Gastroesophageal sphincter (tissue), 4 donors: Measurements from ENCODE around the gene C17orf67. TPM values are rescaled to one million over a fixed set of nuclear protein-coding genes. Genes with fewer than 3 reads are reported as not detected.

ENCODE experiments used
- ATAC-seq: fragments of 150-250 bp; one replicate; pipeline ENCODE4 v1.9.1; 2016; ENCODE audit warnings: mild to moderate bottlenecking, moderate library complexity
- H3K27ac ChIP-seq, 4 donors: fragments of 200-600 bp; sonication (generic) in 3 of 4; 1 replicate in 3 of 4; 2 replicates in 1 of 4; pipeline ENCODE4 v1.5.1; 2016 to 2019
- H3K27me3 ChIP-seq: fragments of 200-600 bp; sonication (generic); one replicate; pipeline ENCODE4 v1.5.1; 2019
- H3K36me3 ChIP-seq, 2 donors: fragments of 200-600 bp; sonication (generic); one replicate each; pipeline ENCODE4 v1.5.1; 2019; ENCODE audit warnings: control low read depth in 1 of 2
- H3K4me1 ChIP-seq, 3 donors: fragments of 200-600 bp; sonication (generic); 1 replicate in 2 of 3; 2 replicates in 1 of 3; pipeline ENCODE4 v1.5.1; 2016 to 2019; ENCODE audit warnings: control low read depth in 2 of 3
- H3K4me3 ChIP-seq, 2 donors: fragments of 200-600 bp; sonication (generic); one replicate each; pipeline ENCODE4 v1.5.1; 2019; ENCODE audit warnings: mild to moderate bottlenecking in 1 of 2, moderate library complexity in 1 of 2
- H3K9me3 ChIP-seq, 3 donors: fragments of 200-600 bp; sonication (generic); one replicate each; pipeline ENCODE4 v1.5.1; 2017 to 2019; ENCODE audit warnings: control low read depth in 2 of 3
- CTCF ChIP-seq, 4 experiments: fragments of 200-600 bp in 2 of 4; fragments of 450-650 bp in 2 of 4; sonication (generic) in 1 of 4; IDR thresholded peaks; one replicate each; pipeline ENCODE4 v1.5.1; 2017 to 2019; ENCODE audit warnings: antibody characterized with exemption in 4 of 4, mild to moderate bottlenecking in 2 of 4, moderate library complexity in 2 of 4
- EP300 ChIP-seq: sonication (generic); formaldehyde crosslinking; IDR thresholded peaks from one replicate; pipeline ENCODE4 v1.6.1; 2017; ENCODE audit warnings: antibody characterized with exemption, mild to moderate bottlenecking
- POLR2A ChIP-seq, 2 donors: fragments of 450-650 bp; IDR thresholded peaks; one replicate each; pipeline ENCODE4 v1.6.1; 2017; ENCODE audit warnings: antibody characterized with exemption in 2 of 2, mild to moderate bottlenecking in 2 of 2, moderate library complexity in 1 of 2
- POLR2AphosphoS5 ChIP-seq: sonication (generic); formaldehyde crosslinking; IDR thresholded peaks from one replicate; pipeline ENCODE4 v1.6.1; 2017; ENCODE audit warnings: antibody characterized with exemption
- WGBS, 2 donors: methylation state at CpG; one replicate each; pipeline ENCODE4 v1.1.5; 2018; ENCODE audit warnings: low coverage in 1 of 2; 5-methylcytosine and 5-hydroxymethylcytosine counted together
- total RNA-seq, 4 donors: library from RNA; depleted of rRNA; stranded (reverse); fragments of >200 nt; gene quantifications; one replicate each; pipeline ENCODE4 v1.1.0, GENCODE V29; 2016

Gene C17orf67
- total RNA-seq, 4 donors from 2014 or later, result 1.1 to 3.5 (median 2.3) TPM

- Histone ChIP-seq H3K4me1 (no peaks in the 10 kb centered on the region), H3K9me3 (no peaks in the 10 kb centered on the region), H3K27me3 (no peaks in the 10 kb centered on the region), H3K27ac (no peak overlapping the region), H3K4me3 (no peak overlapping the region), H3K36me3 (no peaks in the 10 kb centered on the region)
- TF ChIP-seq CTCF (IDR thresholded peaks at IDR 0.05) (no peak), POLR2A (IDR thresholded peaks at IDR 0.05) (no peak), POLR2AphosphoS5 (no peak), EP300 (no peak)
- ATAC-seq, result no peak
- 76 to 93% methylated on average over 3 to 4 of the region's 5 CpGs for WGBS, 2 donors
Observed at GRCh38 chr17:56795221-56795865, 38.4 kb downstream of the C17orf67 start.

- 20 to 63% methylated on average over 3 of the region's 3 CpGs for WGBS, 2 donors
- no peak for TF ChIP-seq CTCF (IDR thresholded peaks at IDR 0.05)
- no peak for TF ChIP-seq POLR2AphosphoS5
- TF ChIP-seq EP300, result no peak
- TF ChIP-seq POLR2A (IDR thresholded peaks at IDR 0.05), result no peak
- ATAC-seq, result no peak
- H3K36me3 ChIP-seq, result no peaks in the 10 kb centered on the region
- H3K9me3 ChIP-seq, result no peaks in the 10 kb centered on the region
- H3K27ac ChIP-seq, result no peak overlapping the region
- no peaks in the 10 kb centered on the region for H3K27me3 ChIP-seq
- H3K4me3 ChIP-seq, result no peak overlapping the region
- H3K4me1 ChIP-seq, result no peaks in the 10 kb centered on the region
Observed at GRCh38 chr17:56793957-56794356, 39.8 kb downstream of the C17orf67 start.

GRCh38 chr17:56793531-56793930 lies 40.2 kb downstream of the C17orf67 start:
- Histone ChIP-seq H3K27me3 (no peaks in the 10 kb centered on the region), H3K36me3 (no peaks in the 10 kb centered on the region), H3K27ac (no peak overlapping the region), H3K4me1 (no peaks in the 10 kb centered on the region), H3K4me3 (no peak overlapping the region), H3K9me3 (no peaks in the 10 kb centered on the region)
- no peak for ATAC-seq
- TF ChIP-seq POLR2AphosphoS5, result no peak
- TF ChIP-seq CTCF (IDR thresholded peaks at IDR 0.05), result no peak
- no peak for TF ChIP-seq POLR2A (IDR thresholded peaks at IDR 0.05)
- TF ChIP-seq EP300, result no peak

GRCh38 chr17:56792267-56792666 lies 41.5 kb downstream of the C17orf67 start:
- Histone ChIP-seq H3K27me3 (no peaks in the 10 kb centered on the region), H3K4me3 (no peak overlapping the region), H3K9me3 (no peaks in the 10 kb centered on the region), H3K27ac (no peak overlapping the region), H3K4me1 (no peaks in the 10 kb centered on the region), H3K36me3 (no peaks in the 10 kb centered on the region)
- no peak for TF ChIP-seq POLR2AphosphoS5
- TF ChIP-seq EP300, result no peak
- TF ChIP-seq POLR2A (IDR thresholded peaks at IDR 0.05), result no peak
- TF ChIP-seq CTCF (IDR thresholded peaks at IDR 0.05), result no peak
- no peak for ATAC-seq
- 87 to 100% methylated on average over 1 of the region's 1 CpG for WGBS, 2 donors

- no peak overlapping the region for H3K4me3 ChIP-seq
- no peak for ATAC-seq
- H3K27me3 ChIP-seq, result peaks cover under 1% of the 10 kb centered on the region
- H3K9me3 ChIP-seq, result no peaks in the 10 kb centered on the region
- H3K4me1 ChIP-seq, result no peaks in the 10 kb centered on the region
- H3K36me3 ChIP-seq, result no peaks in the 10 kb centered on the region
- TF ChIP-seq POLR2A (IDR thresholded peaks at IDR 0.05) (no peak), POLR2AphosphoS5 (no peak), CTCF (IDR thresholded peaks at IDR 0.05) (no peak), EP300 (no peak)
- no peak overlapping the region for H3K27ac ChIP-seq
- WGBS, 2 donors, result 60 to 62% methylated on average over 6 to 7 of the region's 7 CpGs
Observed at GRCh38 chr17:56786989-56787482, 46.7 kb downstream of the C17orf67 start.
